ENCODE data around the gene TOP1. TPM values are rescaled to one million over a fixed set of nuclear protein-coding genes. Genes with fewer than 3 reads are reported as not detected.
"Not testable (repeated sequence)": the region's sequence is repeated elsewhere in the genome, so short reads cannot be mapped to it uniquely, and the experiment has no call there.

TOP1 gene
- total and polyA plus RNA-seq, 2 experiments from 2014 or later, result 21.5 to 21.7 TPM

GRCh38 chr20:41126719-41127118 lies 98.1 kb downstream of the TOP1 start:
- no peaks in the 10 kb centered on the region for H3K4me1 ChIP-seq (ENCODE audit: low read depth)

DNA sequence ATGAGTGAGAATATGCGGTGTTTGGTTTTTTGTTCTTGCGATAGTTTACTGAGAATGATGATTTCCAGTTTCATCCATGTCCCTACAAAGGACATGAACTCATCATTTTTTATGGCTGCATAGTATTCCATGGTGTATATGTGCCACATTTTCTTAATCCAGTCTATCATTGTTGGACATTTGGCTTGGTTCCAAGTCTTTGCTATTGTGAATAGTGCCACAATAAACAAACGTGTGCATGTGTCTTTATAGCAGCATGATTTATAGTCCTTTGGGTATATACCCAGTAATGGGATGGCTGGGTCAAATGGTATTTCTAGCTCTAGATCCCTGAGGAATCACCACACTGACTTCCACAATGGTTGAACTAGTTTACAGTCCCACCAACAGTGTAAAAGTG lies 99.7 kb downstream of the TOP1 start:
- not testable (repeated sequence) for H3K27ac ChIP-seq; H3K4me1 ChIP-seq (ENCODE audit: low read depth); H3K9me3 ChIP-seq (ENCODE audit: low read depth); H3K27me3 ChIP-seq; H3K4me3 ChIP-seq; DNase-seq (ENCODE audit: low read depth in 1 of 2, low spot score in 1 of 2)
- H3K36me3 ChIP-seq, result peaks cover 22% of the 10 kb centered on the region

More at GRCh38 chr20:41126719-41127118, 98.1 kb downstream of the TOP1 start:
- TF ChIP-seq, protein P1, sequence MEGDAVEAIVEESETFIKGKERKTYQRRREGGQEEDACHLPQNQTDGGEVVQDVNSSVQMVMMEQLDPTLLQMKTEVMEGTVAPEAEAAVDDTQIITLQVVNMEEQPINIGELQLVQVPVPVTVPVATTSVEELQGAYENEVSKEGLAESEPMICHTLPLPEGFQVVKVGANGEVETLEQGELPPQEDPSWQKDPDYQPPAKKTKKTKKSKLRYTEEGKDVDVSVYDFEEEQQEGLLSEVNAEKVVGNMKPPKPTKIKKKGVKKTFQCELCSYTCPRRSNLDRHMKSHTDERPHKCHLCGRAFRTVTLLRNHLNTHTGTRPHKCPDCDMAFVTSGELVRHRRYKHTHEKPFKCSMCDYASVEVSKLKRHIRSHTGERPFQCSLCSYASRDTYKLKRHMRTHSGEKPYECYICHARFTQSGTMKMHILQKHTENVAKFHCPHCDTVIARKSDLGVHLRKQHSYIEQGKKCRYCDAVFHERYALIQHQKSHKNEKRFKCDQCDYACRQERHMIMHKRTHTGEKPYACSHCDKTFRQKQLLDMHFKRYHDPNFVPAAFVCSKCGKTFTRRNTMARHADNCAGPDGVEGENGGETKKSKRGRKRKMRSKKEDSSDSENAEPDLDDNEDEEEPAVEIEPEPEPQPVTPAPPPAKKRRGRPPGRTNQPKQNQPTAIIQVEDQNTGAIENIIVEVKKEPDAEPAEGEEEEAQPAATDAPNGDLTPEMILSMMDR (IDR thresholded peaks at IDR 0.05; ENCODE audit: low read depth, low read length), result no peak
- Histone ChIP-seq H3K27me3 (no peaks in the 10 kb centered on the region), H3K27ac (peak overlapping the region; percentile 14), H3K9me3 (ENCODE audit: low read depth) (no peaks in the 10 kb centered on the region), H3K36me3 (peaks cover 37% of the 10 kb centered on the region), H3K4me3 (no peak overlapping the region)
- no peak for DNase-seq (ENCODE audit: low read depth in 1 of 2, low spot score in 1 of 2)

- H3K9me3 ChIP-seq (ENCODE audit: low read depth), result no peaks in the 10 kb centered on the region
- H3K27ac ChIP-seq, result no peak overlapping the region
- DNase-seq (ENCODE audit: low read depth in 1 of 2, low spot score in 1 of 2), result no peak
Measured at GRCh38 chr20:41131594-41132387, 103.2 kb downstream of the TOP1 start.

GRCh38 chr20:41132388-41132775 lies 103.8 kb downstream of the TOP1 start:
- H3K36me3 ChIP-seq; H3K4me1 ChIP-seq (ENCODE audit: low read depth); DNase-seq (ENCODE audit: low read depth in 1 of 2, low spot score in 1 of 2); H3K4me3 ChIP-seq; H3K27me3 ChIP-seq; H3K27ac ChIP-seq; H3K9me3 ChIP-seq (ENCODE audit: low read depth): not testable (repeated sequence)

More at GRCh38 chr20:41131594-41132387, 103.2 kb downstream of the TOP1 start:
- H3K4me1 ChIP-seq (ENCODE audit: low read depth), result peaks cover 7% of the 10 kb centered on the region
- no peak overlapping the region for H3K4me3 ChIP-seq
- H3K27me3 ChIP-seq, result no peaks in the 10 kb centered on the region
- TF ChIP-seq, protein P1 (IDR thresholded peaks at IDR 0.05; ENCODE audit: low read depth, low read length), result no peak
- H3K36me3 ChIP-seq, result no peaks in the 10 kb centered on the region

GRCh38 chr20:41133709-41134361 lies 105.2 kb downstream of the TOP1 start:
- H3K4me1 ChIP-seq (ENCODE audit: low read depth), result peaks cover 10% of the 10 kb centered on the region
- no peak overlapping the region for H3K27ac ChIP-seq
- H3K9me3 ChIP-seq (ENCODE audit: low read depth), result no peaks in the 10 kb centered on the region
- H3K27me3 ChIP-seq, result no peaks in the 10 kb centered on the region
- TF ChIP-seq, protein P1 (IDR thresholded peaks at IDR 0.05; ENCODE audit: low read depth, low read length), result no peak
- no peak for DNase-seq (ENCODE audit: low read depth in 1 of 2, low spot score in 1 of 2)
- no peaks in the 10 kb centered on the region for H3K36me3 ChIP-seq
- H3K4me3 ChIP-seq, result no peak overlapping the region

- H3K27ac ChIP-seq, result no peak overlapping the region
- H3K27me3 ChIP-seq, result no peaks in the 10 kb centered on the region
- peaks cover 16% of the 10 kb centered on the region for H3K4me1 ChIP-seq (ENCODE audit: low read depth)
- H3K4me3 ChIP-seq, result no peak overlapping the region
- no peaks in the 10 kb centered on the region for H3K9me3 ChIP-seq (ENCODE audit: low read depth)
- DNase-seq (ENCODE audit: low read depth in 1 of 2, low spot score in 1 of 2), result no peak
- TF ChIP-seq, protein P1 (IDR thresholded peaks at IDR 0.05; ENCODE audit: low read depth, low read length), result no peak
- H3K36me3 ChIP-seq, result no peaks in the 10 kb centered on the region
Measured at GRCh38 chr20:41134362-41135186, 106.0 kb downstream of the TOP1 start.

Data from cardiac muscle cell (in vitro differentiated cells and primary cell).